HepG2 (cell line): ENCODE results near the gene MAPK8IP1. TPM values are rescaled to one million over a fixed set of nuclear protein-coding genes. Genes with fewer than 3 reads are reported as not detected.

Source experiments
- ARNTL ChIP-seq: sonication (generic); formaldehyde crosslinking; IDR thresholded peaks from 2 replicates; pipeline ENCODE4 v1.4.0; 2020; ENCODE audit warnings: mild to moderate bottlenecking, missing genetic modification reagents
- ASH2L ChIP-seq: fragments of 300-600, 200-600 bp; sonication (generic); IDR thresholded peaks from 2 replicates; pipeline ENCODE4 v1.7.0; 2017; ENCODE audit warnings: low read depth, mild to moderate bottlenecking, moderate library complexity, mixed read lengths, low read length; ENCODE audit not compliant: insufficient read length
- CAMTA2 ChIP-seq: sonication (generic); formaldehyde crosslinking; IDR thresholded peaks from 2 replicates; pipeline ENCODE4 v1.4.0; 2020; ENCODE audit warnings: mild to moderate bottlenecking, missing genetic modification reagents, borderline replicate concordance
- CREB3 ChIP-seq: sonication (generic); formaldehyde crosslinking; IDR thresholded peaks from 2 replicates; pipeline ENCODE4 v1.5.0; 2020; ENCODE audit warnings: missing genetic modification reagents
- DMAP1 ChIP-seq: IDR thresholded peaks from 2 replicates; pipeline ENCODE4 v1.6.1; 2016
- ISX ChIP-seq: sonication (generic); formaldehyde crosslinking; conservative IDR thresholded peaks from 2 replicates; pipeline ENCODE4 v1.5.0; 2020; ENCODE audit warnings: missing genetic modification reagents
- LRRFIP1 ChIP-seq: sonication (generic); formaldehyde crosslinking; conservative IDR thresholded peaks from 2 replicates; pipeline ENCODE4 v1.4.0; 2020; ENCODE audit warnings: missing genetic modification reagents
- PHF20 ChIP-seq: sonication (generic); formaldehyde crosslinking; IDR thresholded peaks from 2 replicates; pipeline ENCODE4 v1.5.0; 2020; ENCODE audit warnings: mild to moderate bottlenecking, missing genetic modification reagents
- RAD21 ChIP-seq: fragments of 450-650 bp; formaldehyde crosslinking; IDR thresholded peaks from 2 replicates; pipeline ENCODE4 v1.5.0; 2020; ENCODE audit warnings: mild to moderate bottlenecking
- RFX5 ChIP-seq: IDR thresholded peaks from 2 replicates; pipeline ENCODE4 v1.6.1; 2011; ENCODE audit warnings: low read depth, low read length, improper control_type of control experiment
- STAT5B ChIP-seq: sonication (generic); formaldehyde crosslinking; IDR thresholded peaks from 2 replicates; pipeline ENCODE4 v1.4.0; 2020; ENCODE audit warnings: missing genetic modification reagents
- TARDBP ChIP-seq: sonication (generic); formaldehyde crosslinking; IDR thresholded peaks from 2 replicates; pipeline ENCODE4 v1.8.0; 2022; ENCODE audit warnings: mild to moderate bottlenecking, missing genetic modification reagents
- THRA ChIP-seq: sonication (generic); formaldehyde crosslinking; IDR thresholded peaks from 2 replicates; pipeline ENCODE4 v1.4.0; 2020; ENCODE audit warnings: missing genetic modification reagents, borderline replicate concordance
- THYN1 ChIP-seq: sonication (generic); formaldehyde crosslinking; IDR thresholded peaks from 2 replicates; pipeline ENCODE4 v1.8.1; 2023; ENCODE audit warnings: low read depth, mild to moderate bottlenecking, moderate library complexity, missing genetic modification reagents, borderline replicate concordance
- ZBTB14 ChIP-seq: sonication (generic); formaldehyde crosslinking; IDR thresholded peaks from 2 replicates; pipeline ENCODE4 v1.4.0; 2020; ENCODE audit warnings: missing genetic modification reagents
- ZC3H13 ChIP-seq: sonication (generic); formaldehyde crosslinking; IDR thresholded peaks from 2 replicates; pipeline ENCODE4 v1.8.1; 2023; ENCODE audit warnings: mild to moderate bottlenecking, missing genetic modification reagents, moderate library complexity
- ZEB1 ChIP-seq: IDR thresholded peaks from 2 replicates; pipeline ENCODE4 v1.6.1; 2012; ENCODE audit warnings: mild to moderate bottlenecking, low read depth, inconsistent platforms; ENCODE audit not compliant: insufficient replicate concordance
- ZFP82 ChIP-seq: sonication (generic); formaldehyde crosslinking; IDR thresholded peaks from 2 replicates; pipeline ENCODE4 v1.5.1; 2020; ENCODE audit warnings: mild to moderate bottlenecking, missing genetic modification reagents, borderline replicate concordance
- ZNF225 ChIP-seq: sonication (generic); formaldehyde crosslinking; IDR thresholded peaks from 2 replicates; pipeline ENCODE4 v1.4.0; 2020; ENCODE audit warnings: mild to moderate bottlenecking, missing genetic modification reagents
- ZNF800 ChIP-seq: sonication (generic); formaldehyde crosslinking; IDR thresholded peaks from 2 replicates; pipeline ENCODE4 v1.4.0; 2020; ENCODE audit warnings: missing genetic modification reagents
- polyA plus RNA-seq, 8 experiments: library from polyadenylated mRNA; depleted of rRNA in 3 of 8; stranded (reverse) in 7 of 8; unstranded in 1 of 8; fragments of >200 nt; fragmentation: Illumina TruSeq in 4 of 8; extraction: Trizol in 4 of 8; gene quantifications; 2 replicates each; pipeline versions ENCODE4 v1.2.1 to v1.2.3, GENCODE V29; 2011 to 2016; ENCODE audit warnings: low read depth in 4 of 8, missing spikeins in 1 of 8, mixed read lengths in 1 of 8; ENCODE audit not compliant: insufficient read depth in 1 of 8
- total RNA-seq, 5 experiments: library from RNA; depleted of rRNA; stranded (reverse); fragments of >200 nt; fragmentation: Illumina TruSeq; extraction: Trizol; gene quantifications; 2 replicates each; pipeline ENCODE4 v1.2.3, GENCODE V29; 2016; ENCODE audit warnings: low read depth in 1 of 5

MAPK8IP1 gene
- total and polyA plus RNA-seq, 2 of the 13 experiments (the other 11 are each of a cell fraction or from before 2014, with no cell fraction given) = 2.2 to 4.2 TPM

GRCh38 chr11:45846974-45847910 lies 38.2 kb upstream of the MAPK8IP1 start, which contains the start of gene CRY2 (continued):
- no peak for TF ChIP-seq CREB3 (CRISPR knock-in tag)
- TF ChIP-seq THYN1 = no peak
- TF ChIP-seq ZBTB14 = no peak; the same call in 1 of the 2 replicates
- TF ChIP-seq STAT5B (CRISPR knock-in tag) = no peak
- no peak for TF ChIP-seq LRRFIP1 (CRISPR knock-in tag)
- no peak for TF ChIP-seq ISX (CRISPR knock-in tag)
- TF ChIP-seq RAD21 (CRISPR knock-in tag) = no peak
- peak; percentile 24; the same call in 1 of the 2 replicates for TF ChIP-seq PHF20 (CRISPR knock-in tag)
- peak; percentile 81; the same call in 1 of the 2 replicates for TF ChIP-seq ZC3H13 (CRISPR knock-in tag)
- no peak; the same call in 1 of the 2 replicates for TF ChIP-seq THRA (CRISPR knock-in tag)
- TF ChIP-seq CAMTA2 (CRISPR knock-in tag) = no peak
- TF ChIP-seq ZNF225 = peak; percentile 88; the same call in 1 of the 2 replicates
- peak; percentile 100 for TF ChIP-seq ARNTL (CRISPR knock-in tag)
- no peak; the same call in 1 of the 2 replicates for TF ChIP-seq ZFP82 (CRISPR knock-in tag)
- TF ChIP-seq ASH2L = peak; percentile 79
- peak; percentile 44; the same call in 1 of the 2 replicates for TF ChIP-seq TARDBP (CRISPR knock-in tag)
- TF ChIP-seq ZEB1 = peak; percentile 13
- TF ChIP-seq RFX5 = peak; percentile 77
- peak; percentile 68; the same call in 1 of the 2 replicates for TF ChIP-seq ZNF800 (CRISPR knock-in tag)
- TF ChIP-seq DMAP1 (CRISPR knock-in tag) = peak; percentile 29
